Hematopoietic multipotent progenitor cell (in vitro differentiated cells): ENCODE results near the gene ZBTB12. TPM values are rescaled to one million over a fixed set of nuclear protein-coding genes. Genes with fewer than 3 reads are reported as not detected.
A peak's percentile ranks its signal among the peaks of the same experiment; 100 is the strongest.
"Not testable (repeated sequence)": the region's sequence is repeated elsewhere in the genome, so short reads cannot be mapped to it uniquely, and the experiment has no call there.

Experiments used
- DNase-seq, 3 donors: peaks; one replicate each; pipeline ENCODE4 v3.0.0-alpha.2; 2011 to 2015; ENCODE audit warnings: low read depth in 2 of 3, low spot score in 2 of 3
- total RNA-seq: library from RNA; depleted of rRNA; stranded (reverse); fragments of >200 nt; gene quantifications from one replicate; pipeline ENCODE4 v1.2.3, GENCODE V29; 2012

Gene ZBTB12
- total RNA-seq, 1 donor: 8.9 TPM

DNA sequence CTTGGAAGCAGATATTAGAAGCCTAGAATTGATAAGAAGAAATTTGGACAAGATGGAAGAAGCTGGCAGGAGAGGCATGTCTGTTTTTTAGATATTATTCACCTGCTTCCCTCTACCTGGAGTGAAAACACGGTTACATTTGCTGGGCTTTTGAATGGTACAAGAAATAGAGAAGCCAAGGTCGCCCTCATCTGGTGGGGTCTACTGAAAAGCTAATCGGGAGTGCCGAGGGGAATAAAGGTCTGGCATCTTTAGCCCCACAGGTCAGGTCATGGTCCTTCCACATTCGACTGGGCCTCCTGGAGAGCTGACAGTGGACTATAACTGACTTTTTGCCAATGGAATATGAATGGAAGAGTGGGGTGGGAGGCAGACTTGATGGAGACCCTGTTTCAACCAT is 21.1 kb upstream of the ZBTB12 start:
- peak in 2 of 3 donors; percentile 47 to 64 for DNase-seq

GRCh38 chr6:31920811-31921210 is 18.9 kb upstream of the ZBTB12 start:
- DNase-seq: no peak

DNA sequence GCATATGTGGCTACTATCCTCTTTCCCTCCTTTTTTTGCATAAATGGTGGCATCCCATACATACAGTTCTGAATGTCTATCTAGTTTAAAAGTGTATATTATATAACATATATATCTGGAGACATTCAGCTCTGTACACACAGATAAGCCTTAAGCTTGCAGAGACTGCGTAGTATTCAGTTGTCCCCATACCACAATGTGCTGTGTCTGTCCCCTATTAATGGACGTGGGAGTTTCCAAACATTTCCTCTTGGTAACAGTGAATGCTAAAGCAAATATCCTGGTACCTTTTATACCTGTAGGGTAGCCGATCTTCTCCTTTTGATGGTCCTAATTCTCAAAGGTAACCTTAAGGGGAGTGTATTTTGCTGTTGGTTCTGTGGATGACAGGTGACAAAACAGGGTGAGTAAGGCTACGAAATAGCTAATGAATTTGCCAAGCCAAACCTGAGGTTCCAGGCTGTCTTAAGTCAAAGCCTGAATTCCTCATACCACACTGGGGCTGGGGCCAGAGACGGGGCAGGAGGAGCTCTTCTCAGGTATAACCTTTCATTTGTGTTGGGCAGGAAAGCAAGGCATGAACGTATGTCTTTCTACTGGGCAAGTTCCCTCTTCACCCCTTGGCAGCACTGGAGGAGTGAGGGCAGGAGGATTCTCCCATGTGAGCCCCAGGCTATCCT is 17.9 kb upstream of the ZBTB12 start:
- DNase-seq: no peak

GRCh38 chr6:31918069-31918720 is 16.3 kb upstream of the ZBTB12 start:
- DNase-seq: no peak

DNA sequence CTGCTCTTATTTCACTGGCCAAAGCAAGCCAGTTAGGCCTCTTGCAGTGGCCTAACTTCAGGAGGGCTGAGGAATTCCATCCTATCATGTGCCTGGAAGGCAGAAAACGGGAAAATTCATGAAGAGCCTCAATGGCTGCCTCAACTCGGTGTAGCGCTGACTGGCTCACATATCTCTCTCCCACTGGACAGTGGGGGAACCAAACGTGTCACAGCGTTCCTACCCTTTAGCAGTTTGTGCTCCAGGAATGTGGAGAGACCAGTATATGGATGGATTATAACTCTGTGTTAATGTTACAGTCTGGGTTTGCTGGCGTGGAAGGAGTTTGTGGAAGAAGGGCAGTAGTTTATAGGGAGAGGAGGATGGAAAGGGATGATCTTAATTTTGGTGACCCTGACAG is 13.9 kb upstream of the ZBTB12 start:
- DNase-seq: no peak

DNA sequence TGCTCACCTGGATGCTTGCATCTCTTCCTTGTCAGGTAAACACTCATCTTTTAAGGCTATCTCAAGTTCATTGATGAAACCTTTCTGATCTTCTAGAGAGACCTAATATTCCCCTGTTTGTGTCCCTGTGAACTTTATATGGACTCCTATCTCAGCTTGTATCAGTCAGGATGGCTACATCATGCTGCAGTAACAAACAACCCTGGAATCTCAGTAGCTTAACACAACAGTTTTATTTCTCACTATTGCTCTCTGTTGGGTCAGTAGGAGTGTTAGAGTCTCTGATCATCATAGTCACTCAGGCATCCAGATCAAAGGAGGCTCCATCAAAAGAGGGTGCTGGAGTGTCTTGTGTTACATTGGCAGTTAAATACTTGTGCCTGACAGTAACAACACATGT is 13.5 kb upstream of the ZBTB12 start:
- DNase-seq: no peak

DNA sequence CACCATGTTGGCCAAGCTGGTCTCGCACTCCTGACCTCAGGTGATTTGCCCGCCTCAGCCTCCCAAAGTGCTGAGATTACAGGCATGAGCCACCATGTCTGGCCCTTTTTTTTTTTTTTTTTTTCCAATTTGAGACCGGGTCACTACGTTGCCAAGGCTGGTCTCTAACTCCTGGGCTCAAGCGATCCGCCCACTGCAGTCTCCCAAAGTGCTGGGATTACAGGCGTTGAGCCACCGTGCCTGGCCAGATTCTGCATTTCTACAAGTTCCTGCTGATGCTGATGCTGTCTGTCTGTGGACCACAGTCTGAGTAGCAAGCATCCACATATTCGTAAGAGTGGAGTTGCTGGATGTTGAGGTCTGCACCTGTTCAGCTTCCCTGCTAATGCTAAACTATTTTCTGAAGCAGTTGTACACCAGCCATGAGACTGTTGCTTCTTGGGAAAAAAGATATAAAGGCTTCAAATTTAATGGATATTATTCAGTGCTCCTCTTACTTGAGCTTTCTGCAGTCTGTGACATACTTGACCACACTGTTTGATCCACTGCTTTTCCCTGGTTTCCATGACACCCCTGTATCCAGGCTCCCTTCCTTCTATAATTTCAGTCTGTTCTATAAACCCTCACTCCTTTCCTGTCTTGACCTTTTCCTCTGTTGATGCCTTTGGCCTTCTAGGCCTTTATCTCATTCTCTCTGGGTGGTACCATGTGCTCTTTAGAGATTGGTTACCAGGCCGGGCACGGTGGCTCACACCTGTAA is 10.1 kb upstream of the ZBTB12 start:
- DNase-seq: no peak

- not testable (repeated sequence) for DNase-seq
Measured at GRCh38 chr6:31909298-31909697, 7.4 kb upstream of the ZBTB12 start.

DNA sequence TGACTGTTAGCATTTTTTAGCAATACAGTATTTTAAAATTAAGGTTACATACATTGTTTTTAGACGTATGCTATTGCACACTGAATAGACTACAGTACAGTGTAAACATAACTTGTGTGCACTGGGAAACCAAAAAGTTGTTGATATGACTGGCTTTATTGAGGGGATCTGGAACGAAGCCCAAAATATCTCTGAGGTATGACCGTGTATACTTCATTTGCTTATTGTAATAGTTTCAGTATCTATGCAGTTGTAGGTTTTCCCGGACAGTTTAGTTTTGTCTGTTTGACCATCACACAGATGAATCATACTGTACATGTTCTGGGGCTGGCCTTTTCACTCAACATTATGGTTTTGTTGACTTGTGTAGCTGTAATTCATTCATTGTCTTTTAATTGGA is 6.9 kb upstream of the ZBTB12 start:
- no peak for DNase-seq

DNA sequence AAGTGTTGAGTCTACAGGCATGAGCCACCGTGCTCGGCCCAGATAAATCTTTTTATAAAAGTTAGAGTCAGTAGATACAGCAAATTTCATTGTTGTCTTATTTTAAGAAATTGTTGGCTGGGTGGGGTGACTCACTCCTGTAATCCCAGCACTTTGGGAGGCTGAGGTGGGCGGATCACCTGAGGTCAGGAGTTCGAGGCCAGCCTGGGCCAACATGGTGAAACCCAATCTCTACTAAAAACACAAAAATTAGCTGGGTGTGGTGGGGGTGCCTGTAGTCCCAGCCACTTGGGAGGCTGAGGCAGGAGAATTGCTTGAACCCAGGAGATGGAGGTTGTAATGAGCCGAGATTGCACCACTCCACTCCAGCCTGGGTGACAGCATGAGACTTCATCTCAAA is 6.4 kb upstream of the ZBTB12 start:
- DNase-seq: not testable (repeated sequence)

GRCh38 chr6:31907158-31907813 is 5.4 kb upstream of the ZBTB12 start:
- DNase-seq: peak in 2 of 3 donors; percentile 21 to 39

GRCh38 chr6:31906727-31907126 is 4.8 kb upstream of the ZBTB12 start:
- not testable (repeated sequence) for DNase-seq

DNA sequence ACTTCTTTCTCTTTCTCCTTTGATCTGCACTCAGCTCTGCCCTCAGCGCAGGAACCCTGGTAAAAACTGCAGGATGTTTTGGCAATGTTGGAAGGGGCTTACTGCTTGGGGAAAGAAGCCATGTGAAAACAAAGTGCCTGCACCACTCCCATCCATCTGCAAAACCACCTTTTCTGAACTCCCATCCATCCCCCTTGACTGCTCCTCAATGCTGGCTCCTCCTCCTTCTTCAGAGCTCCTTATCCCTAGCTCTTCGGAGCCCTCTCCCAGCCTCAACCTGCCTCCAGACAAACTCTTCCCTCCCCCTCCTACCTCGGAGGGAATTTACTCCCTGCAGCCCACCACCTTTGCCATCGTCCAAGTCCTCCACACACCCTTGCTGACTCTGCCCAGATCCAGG is 4.2 kb upstream of the ZBTB12 start:
- no peak for DNase-seq

DNA sequence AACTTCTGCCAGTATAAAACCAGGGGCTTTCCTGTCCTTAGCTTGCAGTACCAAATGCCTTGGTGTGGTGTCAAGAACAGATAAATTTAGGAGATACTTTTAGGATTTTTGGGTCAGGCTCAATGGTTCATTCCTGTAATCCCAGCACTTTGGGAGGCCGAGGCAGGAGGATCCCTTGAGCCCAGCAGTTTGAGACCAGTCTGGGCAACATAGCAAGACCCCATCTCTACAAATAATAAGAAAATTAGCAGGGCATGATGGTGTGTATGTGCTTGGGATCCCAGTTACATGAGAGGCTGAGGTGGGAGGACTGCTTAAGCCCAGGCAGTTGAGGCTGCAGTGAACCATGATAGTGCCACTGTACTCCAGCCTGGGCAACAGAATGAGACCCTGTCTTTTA is 3.2 kb upstream of the ZBTB12 start:
- DNase-seq: no peak

GRCh38 chr6:31903957-31904356 is 2.1 kb upstream of the ZBTB12 start:
- DNase-seq: no peak

- DNase-seq: peak in 2 of 3 donors; percentile 45 to 49
Measured at GRCh38 chr6:31901415-31901952, 402 bp downstream of the ZBTB12 start.

DNA sequence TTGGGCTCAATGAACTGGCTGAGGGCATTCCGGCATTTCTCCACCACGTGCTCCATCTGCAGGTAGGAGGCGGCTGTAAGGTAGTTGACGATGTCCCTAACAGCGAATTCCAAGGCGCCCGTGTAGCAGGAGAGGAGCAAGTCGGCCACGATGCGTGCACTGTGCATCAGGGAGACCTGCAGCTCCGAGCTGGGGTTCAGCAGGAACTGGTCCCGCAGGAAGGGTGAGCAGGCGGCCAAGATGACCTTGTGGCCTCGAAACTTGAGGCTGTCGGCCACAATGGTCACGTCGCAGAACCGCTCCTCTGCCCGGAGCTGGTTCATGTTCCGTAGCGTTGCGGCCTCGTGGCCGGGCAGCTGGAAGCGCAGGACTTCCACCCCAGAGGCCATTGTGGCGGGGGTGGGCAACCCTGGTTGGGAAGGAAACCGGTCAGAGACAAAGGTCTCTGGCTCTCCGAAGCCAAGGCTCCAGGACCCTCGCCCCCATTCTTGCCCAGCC is 920 bp downstream of the ZBTB12 start:
- no peak for DNase-seq

GRCh38 chr6:31899882-31900722 is 1.8 kb downstream of the ZBTB12 start:
- no peak for DNase-seq

DNA sequence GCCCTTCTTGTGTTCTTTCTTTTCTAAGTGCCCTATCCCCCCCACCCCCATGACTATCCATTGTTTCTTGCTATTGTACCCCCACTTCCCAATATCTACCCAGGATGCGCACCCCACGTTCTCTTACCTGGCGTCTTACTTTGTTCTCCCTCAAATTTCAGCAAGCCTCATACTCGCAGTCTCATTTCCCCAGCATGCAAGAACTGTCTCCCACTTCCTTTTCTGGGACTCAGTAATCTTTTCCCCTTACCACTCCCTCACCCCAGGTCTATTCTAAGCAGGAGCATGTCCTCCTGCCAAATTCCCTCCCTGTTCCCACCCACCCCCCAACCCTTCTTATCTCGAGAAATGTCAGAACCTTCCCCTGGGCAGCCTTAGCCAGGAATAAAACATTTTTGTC is 2.7 kb downstream of the ZBTB12 start:
- DNase-seq: no peak
